B cell (primary cell): Measurements from ENCODE around the gene LIPC. TPM values are rescaled to one million over a fixed set of nuclear protein-coding genes. Genes with fewer than 3 reads are reported as not detected.

ENCODE experiments used
- ATAC-seq: fragments of 200-7000 bp; cut with Tn5 transposase; one replicate; pipeline ENCODE4 v1.10.0; 2021; ENCODE audit warnings: low read depth, mild to moderate bottlenecking, moderate number of reproducible peaks, moderate library complexity
- CTCF ChIA-PET: fragments of 350-600 bp; sonication (Branson Sonifier 250); formaldehyde crosslinking; loops from one replicate; lab custom pipeline; 2021; ENCODE audit warnings: antibody characterized with exemption, inconsistent platforms; lab: Charles Lee
- POLR2A ChIA-PET: fragments of 350-600 bp; sonication (Branson Sonifier 250); formaldehyde crosslinking; loops from one replicate; lab custom pipeline; 2021; ENCODE audit warnings: antibody characterized with exemption; lab: Charles Lee
- DNase-seq: peaks from one replicate; pipeline ENCODE4 v3.0.0; 2013
- H2AFZ ChIP-seq: 2 replicates; pipeline ENCODE4 v1.6.1; 2012; ENCODE audit warnings: mild to moderate bottlenecking, low read depth, low read length; ENCODE audit not compliant: insufficient read depth, poor library complexity, severe bottlenecking
- H3K27ac ChIP-seq, 2 donors: 1 replicate in 1 of 2; 2 replicates in 1 of 2; pipeline ENCODE4 v1.5.1; 2012 to 2013; ENCODE audit warnings: low read length in 2 of 2, mild to moderate bottlenecking in 2 of 2, moderate library complexity in 1 of 2
- H3K27me3 ChIP-seq, 4 experiments: fragments of 200-600 bp in 1 of 4; sonication (generic) in 1 of 4; replicated peaks in 1 of 4; 1 replicate in 2 of 4; 2 replicates in 2 of 4; pipeline versions ENCODE4 v1.6.1 to v1.7.0; 2013 to 2016; ENCODE audit warnings: low read length in 3 of 4, mild to moderate bottlenecking in 2 of 4, mixed read lengths in 1 of 4, moderate library complexity in 1 of 4; ENCODE audit not compliant: insufficient read depth in 4 of 4, control insufficient read depth in 3 of 4; ENCODE audit errors: control extremely low read depth in 1 of 4
- H3K36me3 ChIP-seq, 2 experiments: replicated peaks in 1 of 2; 1 replicate in 1 of 2; 2 replicates in 1 of 2; pipeline versions ENCODE4 v1.6.1 to v1.7.1; 2013; ENCODE audit warnings: low read length in 1 of 2; ENCODE audit not compliant: insufficient read depth in 2 of 2, control insufficient read depth in 1 of 2; ENCODE audit errors: control extremely low read depth in 1 of 2, extremely low read depth in 1 of 2
- H3K4me1 ChIP-seq, 2 donors: fragments of 200-600 bp in 1 of 2; sonication (generic) in 1 of 2; 1 replicate in 1 of 2; 2 replicates in 1 of 2; pipeline versions ENCODE4 v1.5.1 to v1.6.1; 2013 to 2017; ENCODE audit warnings: low read length in 2 of 2; ENCODE audit not compliant: control insufficient read depth in 2 of 2, insufficient read depth in 2 of 2
- H3K4me2 ChIP-seq: replicated peaks from 2 replicates; pipeline ENCODE3; 2012; ENCODE audit warnings: mild to moderate bottlenecking, low read depth, low read length; ENCODE audit not compliant: poor library complexity, severe bottlenecking
- H3K4me3 ChIP-seq, 5 experiments: fragments of 200-600 bp in 1 of 5; sonication (generic) in 1 of 5; 1 replicate in 3 of 5; 2 replicates in 2 of 5; pipeline versions ENCODE4 v1.5.1 to v1.7.0; 2011 to 2016; ENCODE audit warnings: low read length in 4 of 5, mild to moderate bottlenecking in 4 of 5, low read depth in 2 of 5, control low read depth in 1 of 5, moderate library complexity in 1 of 5; ENCODE audit not compliant: insufficient read depth in 1 of 5; ENCODE audit errors: control extremely low read depth in 1 of 5, extremely low read depth in 1 of 5
- H3K79me2 ChIP-seq: fragments of 200-600 bp; sonication (generic); one replicate; pipeline ENCODE4 v1.6.0; 2016; ENCODE audit warnings: low read length; ENCODE audit not compliant: control insufficient read depth, insufficient read depth
- H3K9ac ChIP-seq: fragments of 200-600 bp; sonication (generic); 2 replicates; pipeline ENCODE4 v1.6.1; 2017; ENCODE audit warnings: mild to moderate bottlenecking, low read length, moderate library complexity
- H3K9me3 ChIP-seq, 3 donors: one replicate each; pipeline versions ENCODE4 v1.6.1 to v1.7.1; 2013; ENCODE audit warnings: low read length in 2 of 3; ENCODE audit not compliant: control insufficient read depth in 2 of 3, insufficient read depth in 1 of 3; ENCODE audit errors: control extremely low read depth in 1 of 3
- H4K20me1 ChIP-seq: 2 replicates; pipeline ENCODE4 v1.6.0; 2012; ENCODE audit warnings: mild to moderate bottlenecking, low read length; ENCODE audit not compliant: insufficient read depth, control insufficient read depth, poor library complexity, severe bottlenecking
- H3K27ac Mint-ChIP-seq: one replicate; pipeline ENCODE4 v1.8.0; 2021; ENCODE audit warnings: mixed read lengths
- H3K27me3 Mint-ChIP-seq: one replicate; pipeline ENCODE4 v1.8.0; 2021; ENCODE audit warnings: mixed read lengths
- H3K4me1 Mint-ChIP-seq: one replicate; pipeline ENCODE4 v1.8.0; 2021; ENCODE audit warnings: mixed read lengths
- H3K4me3 Mint-ChIP-seq: one replicate; pipeline ENCODE4 v1.8.0; 2021; ENCODE audit warnings: mixed read lengths
- H3K9me3 Mint-ChIP-seq: one replicate; pipeline ENCODE4 v1.8.0; 2022; ENCODE audit warnings: mixed read lengths; ENCODE audit not compliant: insufficient read depth
- CTCF ChIP-seq: fragments of 200-600 bp; IDR thresholded peaks from one replicate; pipeline ENCODE4 v1.8.0; 2022; ENCODE audit warnings: antibody characterized with exemption, mild to moderate bottlenecking
- EZH2 ChIP-seq: IDR thresholded peaks from 2 replicates; pipeline ENCODE4 v1.6.1; 2012; ENCODE audit warnings: borderline replicate concordance, low read depth, mild to moderate bottlenecking, moderate library complexity, low read length; ENCODE audit not compliant: insufficient read depth, poor library complexity, severe bottlenecking
- WGBS: methylation state at CpG from one replicate; pipeline ENCODE4 v1.1.5; 2013; ENCODE audit warnings: missing lambda C conversion rate; ENCODE audit not compliant: insufficient coverage; 5-methylcytosine and 5-hydroxymethylcytosine counted together
- intact Hi-C: fragments of 100-400 bp; cut with micrococcal nuclease; formaldehyde crosslinking; loops from one replicate; pipeline ENCODE4 v1.10.0; 2022
- polyA plus RNA-seq: library from polyadenylated mRNA; depleted of rRNA; stranded (reverse); fragments of >200 nt; gene quantifications from 2 replicates; pipeline ENCODE4 v1.2.3, GENCODE V29; 2012
- total RNA-seq, 2 donors: library from RNA; stranded (reverse); fragments of 120-200 nt in 1 of 2; gene quantifications; 1 replicate in 1 of 2; 2 replicates in 1 of 2; pipeline versions ENCODE4 v1.2.3 to v1.2.4, GENCODE V29; 2013 to 2022

Gene LIPC
- total and polyA plus RNA-seq, 2 donors (not counting 1 experiment from before 2014, with no cell fraction given): not detected

- H3K9me3 Mint-ChIP-seq: no peaks in the 10 kb centered on the region
- Histone ChIP-seq H3K27ac (no peak overlapping the region), H2AFZ (peak overlapping the region; percentile 38), H3K36me3 (no peaks in the 10 kb centered on the region), H3K4me1 (peaks cover 3 to 4% of the 10 kb centered on the region in 2 donors), H4K20me1 (no peaks in the 10 kb centered on the region), H3K9me3 (no peaks in the 10 kb centered on the region), H3K4me3 (no peak overlapping the region), H3K4me2 (no peak overlapping the region), H3K27me3 (peaks cover 0 to 5% (median 2%) of the 10 kb centered on the region in 4 experiments), H3K79me2 (no peaks in the 10 kb centered on the region), H3K9ac (no peak overlapping the region)
- 79% methylated on average over 6 of the region's 10 CpGs for WGBS
- ChIA-PET POLR2A (no interaction called here), CTCF (no interaction called here)
- DNase-seq (no peak), ATAC-seq (no peak)
- intact Hi-C loops: no loop called here
- no peak overlapping the region for H3K4me3 Mint-ChIP-seq
- H3K27ac Mint-ChIP-seq: no peak overlapping the region
- peaks cover 16% of the 10 kb centered on the region for H3K27me3 Mint-ChIP-seq
- TF ChIP-seq CTCF (no peak), EZH2 (no peak)
- peaks cover 6% of the 10 kb centered on the region for H3K4me1 Mint-ChIP-seq
Measured at GRCh38 chr15:58476525-58477162, 44.9 kb downstream of the LIPC start.

GRCh38 chr15:58477170-58477569 lies 45.4 kb downstream of the LIPC start:
- no peak overlapping the region for H3K9ac ChIP-seq
- no peak overlapping the region for H3K4me3 Mint-ChIP-seq
- H2AFZ ChIP-seq: peak overlapping the region; percentile 38
- H3K4me1 Mint-ChIP-seq: peaks cover 6% of the 10 kb centered on the region
- H3K36me3 ChIP-seq: no peaks in the 10 kb centered on the region
- no peaks in the 10 kb centered on the region for H3K79me2 ChIP-seq
- ATAC-seq (no peak), DNase-seq (no peak)
- 0% methylated on average over 4 of the region's 4 CpGs for WGBS
- peaks cover 16% of the 10 kb centered on the region for H3K27me3 Mint-ChIP-seq
- H3K4me1 ChIP-seq: peaks cover 3 to 4% of the 10 kb centered on the region in 2 donors
- H3K4me2 ChIP-seq: no peak overlapping the region
- H3K27me3 ChIP-seq: peaks cover 0 to 5% (median 2%) of the 10 kb centered on the region in 4 experiments
- intact Hi-C loops: no loop called here
- H3K27ac ChIP-seq: no peak overlapping the region
- H3K4me3 ChIP-seq: no peak overlapping the region
- ChIA-PET POLR2A (no interaction called here), CTCF (no interaction called here)
- H4K20me1 ChIP-seq: no peaks in the 10 kb centered on the region
- no peaks in the 10 kb centered on the region for H3K9me3 ChIP-seq
- H3K9me3 Mint-ChIP-seq: no peaks in the 10 kb centered on the region
- H3K27ac Mint-ChIP-seq: no peak overlapping the region
- no peak for TF ChIP-seq EZH2
- no peak for TF ChIP-seq CTCF
